IPS-15b (cell line): ENCODE data around the gene FRMD1.

Source experiments
- H3K27me3 ChIP-seq: one replicate; pipeline ENCODE4 v1.6.1; 2013; ENCODE audit warnings: low read length; ENCODE audit not compliant: control insufficient read depth, insufficient read depth
- H3K36me3 ChIP-seq: one replicate; pipeline ENCODE4 v1.6.1; 2013; ENCODE audit warnings: low read length; ENCODE audit not compliant: control insufficient read depth, insufficient read depth
- H3K4me1 ChIP-seq: one replicate; pipeline ENCODE4 v1.6.1; 2013; ENCODE audit warnings: mild to moderate bottlenecking, low read length; ENCODE audit not compliant: control insufficient read depth, insufficient read depth
- H3K4me3 ChIP-seq: one replicate; pipeline ENCODE4 v1.5.1; 2013; ENCODE audit warnings: low read depth, low read length
- H3K9ac ChIP-seq: one replicate; pipeline ENCODE4 v1.6.1; 2013; ENCODE audit warnings: low read depth, mild to moderate bottlenecking, low read length
- H3K9me3 ChIP-seq: one replicate; pipeline ENCODE4 v1.6.1; 2013; ENCODE audit warnings: mild to moderate bottlenecking, low read length; ENCODE audit not compliant: control insufficient read depth, insufficient read depth

The FRMD1 gene

DNA sequence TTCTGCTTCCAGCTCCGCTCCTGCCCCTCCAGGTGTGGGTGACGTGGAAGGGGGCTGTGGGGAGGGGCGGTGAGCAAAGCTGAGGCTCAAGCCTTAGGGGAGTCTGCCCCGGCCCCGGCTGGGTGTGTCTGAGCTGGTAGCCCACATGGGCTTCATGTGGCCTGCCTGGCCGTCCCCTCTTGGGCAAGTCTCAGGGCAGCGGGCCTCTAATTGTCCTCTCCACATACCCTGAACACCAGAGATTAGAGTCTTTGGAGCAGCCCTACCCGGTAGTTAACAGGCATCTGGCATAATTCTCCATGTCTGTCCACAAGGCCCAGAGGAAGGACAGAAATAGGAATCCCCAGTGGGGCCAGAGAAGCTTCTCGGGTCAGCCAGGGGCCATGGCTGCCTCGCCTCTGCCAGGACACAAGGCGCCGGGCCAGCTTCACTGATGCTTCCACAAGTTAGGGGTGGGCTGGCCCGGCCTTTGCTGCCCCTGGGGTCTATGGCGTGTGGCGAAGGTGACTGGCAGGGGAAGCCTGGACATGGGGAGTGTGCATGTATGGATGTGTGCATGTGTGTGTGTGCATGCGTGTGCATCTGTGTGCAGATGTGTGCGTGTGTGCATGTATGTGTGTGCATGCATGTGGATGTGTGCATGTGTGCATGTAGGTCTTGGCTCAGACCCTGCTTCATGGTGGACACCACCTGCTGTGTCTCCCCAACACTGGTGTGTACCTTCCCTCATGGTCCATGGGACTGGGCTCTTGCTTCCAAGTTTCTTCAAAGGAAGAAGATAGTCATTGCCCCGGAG, 24.0 kb downstream of the FRMD1 start:
- no peaks in the 10 kb centered on the region for H3K9me3 ChIP-seq
- no peaks in the 10 kb centered on the region for H3K36me3 ChIP-seq
- no peaks in the 10 kb centered on the region for H3K4me1 ChIP-seq
- H3K4me3 ChIP-seq: no peak overlapping the region
- H3K9ac ChIP-seq: no peak overlapping the region
- no peaks in the 10 kb centered on the region for H3K27me3 ChIP-seq

- H3K4me3 ChIP-seq: no peak overlapping the region
- no peaks in the 10 kb centered on the region for H3K27me3 ChIP-seq
- H3K9ac ChIP-seq: no peak overlapping the region
- no peaks in the 10 kb centered on the region for H3K36me3 ChIP-seq
- H3K9me3 ChIP-seq: no peaks in the 10 kb centered on the region
- no peaks in the 10 kb centered on the region for H3K4me1 ChIP-seq
These were observed 25.0 kb downstream of the FRMD1 start for GRCh38 chr6:168053957-168054471.

GRCh38 chr6:168053086-168053956, 25.7 kb downstream of the FRMD1 start:
- H3K9ac ChIP-seq: no peak overlapping the region

DNA sequence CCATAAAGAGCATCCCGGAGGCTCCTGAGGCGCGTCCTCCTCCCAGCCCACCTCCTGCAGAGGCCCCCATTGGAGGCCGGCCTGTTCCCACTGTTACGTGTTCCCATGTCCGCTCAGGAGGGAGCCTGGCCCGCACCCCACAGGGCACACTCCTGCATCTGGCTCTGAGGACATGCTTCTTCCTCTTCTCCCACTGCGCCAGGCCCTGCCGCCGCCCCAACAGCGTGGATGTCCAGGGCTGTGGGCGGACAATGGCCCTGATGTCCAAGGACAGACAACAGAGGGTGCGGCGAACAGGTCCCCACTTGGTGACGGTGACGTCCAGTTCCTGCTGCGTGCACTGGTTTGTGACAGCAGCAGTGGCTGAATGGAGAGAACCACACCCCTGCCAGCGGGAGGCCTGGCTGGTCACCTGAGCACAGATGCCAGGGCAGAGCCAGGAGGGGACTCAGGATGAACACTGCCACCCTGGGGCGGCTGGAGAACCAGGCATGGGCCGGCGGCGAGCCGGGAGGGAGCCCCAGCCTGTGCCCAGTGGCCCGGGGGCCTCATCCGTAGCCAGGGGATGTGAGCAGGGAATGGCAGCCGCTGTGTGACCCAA, 26.6 kb downstream of the FRMD1 start:
- no peak overlapping the region for H3K9ac ChIP-seq
- H3K4me3 ChIP-seq: no peak overlapping the region
- no peaks in the 10 kb centered on the region for H3K4me1 ChIP-seq
- H3K36me3 ChIP-seq: no peaks in the 10 kb centered on the region
- H3K27me3 ChIP-seq: no peaks in the 10 kb centered on the region
- H3K9me3 ChIP-seq: no peaks in the 10 kb centered on the region

More at GRCh38 chr6:168053086-168053956, 25.7 kb downstream of the FRMD1 start:
- H3K36me3 ChIP-seq: no peaks in the 10 kb centered on the region
- H3K27me3 ChIP-seq: no peaks in the 10 kb centered on the region
- no peaks in the 10 kb centered on the region for H3K4me1 ChIP-seq
- no peaks in the 10 kb centered on the region for H3K9me3 ChIP-seq
- H3K4me3 ChIP-seq: no peak overlapping the region

DNA sequence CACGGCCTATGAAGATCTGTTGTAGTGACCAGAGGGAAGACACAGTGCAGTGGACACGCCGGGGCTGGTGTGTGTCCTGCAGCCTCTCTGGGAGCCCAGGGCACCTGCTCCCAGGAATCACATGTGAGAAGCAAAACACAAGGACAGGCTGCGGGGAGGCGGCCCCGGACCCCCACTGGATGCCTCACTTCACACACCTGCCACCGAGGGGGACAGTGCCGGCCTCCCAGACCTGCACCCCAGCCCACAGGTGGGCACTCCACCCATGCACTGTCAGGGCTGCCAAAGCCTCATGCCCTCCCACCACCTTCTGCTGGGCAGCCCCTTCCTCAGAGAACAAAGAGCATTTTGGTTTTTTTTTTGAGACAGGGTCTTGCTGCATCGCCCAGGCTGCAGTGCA, 27.4 kb downstream of the FRMD1 start:
- no peaks in the 10 kb centered on the region for H3K27me3 ChIP-seq
- H3K36me3 ChIP-seq: no peaks in the 10 kb centered on the region
- H3K9ac ChIP-seq: no peak overlapping the region
- H3K4me1 ChIP-seq: no peaks in the 10 kb centered on the region
- H3K4me3 ChIP-seq: no peak overlapping the region
- H3K9me3 ChIP-seq: no peaks in the 10 kb centered on the region

DNA sequence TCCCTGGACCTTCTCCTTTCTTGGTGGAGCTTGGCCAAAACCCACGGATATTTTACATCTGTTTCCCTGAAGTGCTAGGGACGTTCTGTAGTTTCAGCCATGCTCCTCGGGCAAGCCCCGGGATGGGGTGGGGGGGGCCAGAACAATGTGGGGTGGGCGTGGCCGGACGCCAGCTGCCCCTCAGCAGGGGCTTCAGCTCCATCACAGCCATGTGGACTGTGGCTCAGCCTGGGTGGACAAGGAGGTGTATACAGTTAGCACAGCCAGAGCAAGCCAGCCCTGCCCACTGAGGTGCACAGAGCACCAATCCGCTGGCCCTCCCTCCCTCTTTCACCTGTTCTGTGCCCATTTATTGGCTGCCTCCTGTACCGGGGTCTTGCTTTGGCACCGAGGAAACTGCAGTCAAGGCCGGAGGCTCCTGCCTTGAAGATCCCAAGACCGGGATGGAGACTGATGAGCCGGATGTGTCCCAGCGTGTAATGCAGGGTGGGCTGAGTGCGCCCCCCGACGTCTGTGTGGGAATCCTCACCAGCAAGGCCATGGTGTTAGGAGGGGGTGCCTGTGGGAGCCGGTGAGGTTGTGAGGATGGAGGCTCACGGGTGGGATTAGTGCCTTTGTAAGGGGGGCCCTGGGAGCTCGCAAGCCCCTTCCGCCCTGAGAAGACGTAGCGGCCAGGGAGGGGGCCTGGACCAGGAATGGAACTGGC, 28.0 kb downstream of the FRMD1 start:
- H3K27me3 ChIP-seq: no peaks in the 10 kb centered on the region
- H3K9me3 ChIP-seq: no peaks in the 10 kb centered on the region
- no peak overlapping the region for H3K4me3 ChIP-seq
- no peaks in the 10 kb centered on the region for H3K4me1 ChIP-seq
- H3K36me3 ChIP-seq: no peaks in the 10 kb centered on the region
- H3K9ac ChIP-seq: no peak overlapping the region

DNA sequence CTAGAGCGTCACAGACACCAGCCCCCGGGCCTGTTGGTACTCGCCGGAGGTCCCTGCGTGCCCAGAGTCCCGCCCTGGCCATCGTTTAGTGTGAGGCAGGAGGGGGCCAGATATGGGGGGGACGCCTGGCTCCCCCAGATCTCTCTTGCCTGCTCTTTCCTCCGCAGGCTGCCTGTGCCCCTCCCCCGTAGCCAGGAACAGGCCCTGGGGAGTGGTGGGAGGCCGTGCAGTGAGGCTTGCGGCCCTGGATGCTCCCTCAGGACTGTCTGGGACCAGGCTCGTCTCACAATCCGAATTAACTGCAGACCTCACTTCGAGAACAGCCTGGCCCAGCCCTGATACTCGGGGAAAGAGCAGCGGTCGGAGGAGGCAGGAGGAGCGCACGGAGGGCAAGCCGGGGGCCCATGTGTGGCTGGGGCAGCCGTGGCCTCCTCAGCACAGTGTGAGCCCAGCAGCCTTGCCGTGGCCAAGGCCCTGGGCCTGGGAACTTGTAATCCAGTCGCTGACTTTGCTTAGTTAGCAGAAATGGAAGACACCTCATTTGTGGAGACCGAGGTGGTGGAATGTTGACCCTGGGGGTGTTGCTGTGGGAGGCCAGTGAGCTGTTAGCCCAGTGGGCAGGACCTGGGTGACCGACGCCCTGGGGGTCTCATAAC, 28.7 kb downstream of the FRMD1 start:
- H3K36me3 ChIP-seq: no peaks in the 10 kb centered on the region
- H3K9me3 ChIP-seq: no peaks in the 10 kb centered on the region
- no peaks in the 10 kb centered on the region for H3K27me3 ChIP-seq
- no peaks in the 10 kb centered on the region for H3K4me1 ChIP-seq
- H3K4me3 ChIP-seq: no peak overlapping the region
- H3K9ac ChIP-seq: no peak overlapping the region

DNA sequence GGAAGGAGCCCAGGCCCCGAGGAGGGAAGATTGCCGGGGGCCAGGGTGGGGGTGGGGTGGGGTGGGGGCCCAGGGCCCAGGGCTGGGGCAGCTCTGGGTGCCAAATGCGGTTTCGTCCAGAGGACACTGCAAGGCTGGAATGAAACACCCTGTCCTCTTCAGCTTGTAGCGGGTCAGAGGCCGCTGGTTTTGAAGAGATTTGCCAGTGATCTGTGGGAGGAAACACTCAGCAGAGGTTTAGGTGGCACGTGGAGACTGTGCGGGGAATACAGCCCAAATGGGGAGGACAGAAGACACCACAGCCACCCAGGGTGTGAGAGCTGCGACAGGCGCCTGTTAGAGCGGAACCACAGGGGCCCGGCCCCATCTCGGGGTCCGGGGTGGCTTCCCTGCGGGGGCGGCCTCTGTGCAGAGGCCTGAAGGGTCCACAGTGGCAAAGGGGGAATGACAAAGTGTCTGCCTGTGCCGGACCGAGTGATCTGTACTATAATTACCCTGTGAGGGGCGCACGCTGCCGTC, 29.2 kb downstream of the FRMD1 start:
- no peak overlapping the region for H3K9ac ChIP-seq
- H3K4me1 ChIP-seq: no peaks in the 10 kb centered on the region
- no peaks in the 10 kb centered on the region for H3K36me3 ChIP-seq
- H3K4me3 ChIP-seq: no peak overlapping the region
- H3K27me3 ChIP-seq: no peaks in the 10 kb centered on the region
- H3K9me3 ChIP-seq: no peaks in the 10 kb centered on the region

- Histone ChIP-seq H3K9me3 (no peaks in the 10 kb centered on the region), H3K27me3 (no peaks in the 10 kb centered on the region), H3K9ac (no peak overlapping the region), H3K4me1 (no peaks in the 10 kb centered on the region), H3K4me3 (no peak overlapping the region), H3K36me3 (no peaks in the 10 kb centered on the region)
These were observed 29.7 kb downstream of the FRMD1 start for GRCh38 chr6:168049277-168049676.

DNA sequence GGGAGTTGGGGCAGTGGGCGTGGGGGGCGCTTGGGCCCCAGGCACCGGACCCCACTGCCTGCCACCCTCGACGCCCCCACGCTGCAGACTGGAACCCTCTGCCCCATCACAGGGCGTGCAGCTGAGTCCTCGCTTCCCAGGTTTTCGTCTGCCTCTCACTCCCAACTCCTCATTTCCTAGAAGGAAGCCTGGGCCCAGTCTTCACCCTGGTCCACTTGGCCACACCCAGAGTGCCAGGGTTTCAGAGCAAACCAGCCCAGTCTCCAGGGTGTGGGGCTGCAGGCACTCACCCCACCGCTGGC, 30.3 kb downstream of the FRMD1 start:
- H3K9me3 ChIP-seq: no peaks in the 10 kb centered on the region
- H3K36me3 ChIP-seq: no peaks in the 10 kb centered on the region
- no peaks in the 10 kb centered on the region for H3K4me1 ChIP-seq
- no peaks in the 10 kb centered on the region for H3K27me3 ChIP-seq
- H3K4me3 ChIP-seq: no peak overlapping the region
- no peak overlapping the region for H3K9ac ChIP-seq
